ENCODE measurements around the gene DNMT3A.

- TF ChIP-seq CTCF (IDR thresholded peaks at IDR 0.05; ENCODE audit: extremely low read depth in 1 of 2, insufficient read depth in 1 of 2, low read depth in 1 of 2, low read length in 2 of 2) (no peak), EZH2 (IDR thresholded peaks at IDR 0.05; ENCODE audit: borderline replicate concordance, low read depth, low read length, severe bottlenecking) (no peak), POLR2A (IDR thresholded peaks at IDR 0.05; ENCODE audit: low read depth, low read length) (no peak), POLR2AphosphoS5 (IDR thresholded peaks at IDR 0.05; ENCODE audit: insufficient read depth, low read depth, low read length) (no peak), JUN (IDR thresholded peaks at IDR 0.05; ENCODE audit: borderline replicate concordance, insufficient read depth, insufficient read length, low read depth) (no peak), GATA2 (IDR thresholded peaks at IDR 0.05; ENCODE audit: insufficient read depth, insufficient read length, low read depth, low read length) (no peak)
Measured at GRCh38 chr2:25256488-25256875, 85.2 kb downstream of the DNMT3A start.
